ENCODE measurements around the gene NSUN4. TPM values are rescaled to one million over a fixed set of nuclear protein-coding genes. Genes with fewer than 3 reads are reported as not detected.

NSUN4 gene
- total and polyA plus RNA-seq, 9 of the 15 experiments (the other 6 are each of a cell fraction or from before 2014, with no cell fraction given): 33.4 to 60.2 (median 46.3) TPM

- no peaks in the 10 kb centered on the region for H3K9me1 ChIP-seq (ENCODE audit: control insufficient read depth, insufficient read depth, low read length)
- H2AFZ ChIP-seq (ENCODE audit: low read depth, low read length): no peak overlapping the region
- H3K36me3 ChIP-seq (ENCODE audit: control insufficient read depth, insufficient read depth, low read length): no peaks in the 10 kb centered on the region
- intact Hi-C loops (cut with micrococcal nuclease) (no loop called here), in situ Hi-C loops (cut with MboI) (no loop called here)
- no peak overlapping the region for H3K27ac ChIP-seq (ENCODE audit: extremely low read depth, low read depth, low read length)
- DNase-seq (ENCODE audit: extremely low read depth in 1 of 4, low spot score in 3 of 4) (no peak), FAIRE-seq (no peak), ATAC-seq (no peak)
- CTCF ChIA-PET (ENCODE audit: low intra/inter-chr PET ratio): no interaction called here
- H3K9me3 ChIP-seq (replicated peaks; ENCODE audit: control insufficient read depth, insufficient read depth, low read depth, low read length): no peaks in the 10 kb centered on the region
- no peaks in the 10 kb centered on the region for H3K79me2 ChIP-seq (ENCODE audit: control insufficient read depth, insufficient read depth, low read length)
- BruUV-seq (replicated peaks): no TSS peak
- no peak overlapping the region for H3K4me2 ChIP-seq (ENCODE audit: insufficient read depth, low read length)
- H3K27me3 ChIP-seq (ENCODE audit: control insufficient read depth in 2 of 2, insufficient read depth in 2 of 2, low read length in 2 of 2): peaks cover 28 to 35% of the 10 kb centered on the region in 2 experiments
- 9% methylated on average over 4 of the region's 4 CpGs for WGBS (ENCODE audit: insufficient coverage, low coverage, missing lambda C conversion rate)
- H3K9ac ChIP-seq (ENCODE audit: insufficient read depth in 1 of 2, low read depth in 2 of 2, low read length in 2 of 2): no peak overlapping the region
- no peak overlapping the region for H3K4me3 ChIP-seq
- POLR2A ChIA-PET: interaction anchor here (0.6 to 1.4 kb wide), 4 partner anchors 9 to 115 kb away, joined by 3 to 6 read pairs (median 4); no protein-coding TSS in a partner anchor
- no peaks in the 10 kb centered on the region for H4K20me1 ChIP-seq (replicated peaks; ENCODE audit: control insufficient read depth, insufficient read depth, low read length)
- H3K4me1 ChIP-seq (replicated peaks in 1 of 2; ENCODE audit: control insufficient read depth in 2 of 2, insufficient read depth in 2 of 2, low read length in 2 of 2): peaks cover 14 to 23% of the 10 kb centered on the region in 2 experiments; a peak in 4 of 5 replicates
- TF ChIP-seq TSC22D4 (tag; IDR thresholded peaks at IDR 0.05) (no peak), SP2 (IDR thresholded peaks at IDR 0.05; ENCODE audit: extremely low read depth, low read depth, low read length, poor library complexity, severe bottlenecking) (no peak), CUX1 (CRISPR knock-in tag; IDR thresholded peaks at IDR 0.05) (no peak), ATF1 (CRISPR knock-in tag; IDR thresholded peaks at IDR 0.05) (no peak), ATF1 (tag; IDR thresholded peaks at IDR 0.05) (no peak), BMI1 (IDR thresholded peaks at IDR 0.05; ENCODE audit: low read length) (no peak), ZNF830 (CRISPR knock-in tag; IDR thresholded peaks at IDR 0.05) (no peak), OTX1 (CRISPR knock-in tag; IDR thresholded peaks at IDR 0.05) (no peak), ZBTB5 (IDR thresholded peaks at IDR 0.05) (no peak), ELF1 (tag; IDR thresholded peaks at IDR 0.05) (no peak), CREBBP (IDR thresholded peaks at IDR 0.05; ENCODE audit: low read depth, low read length) (no peak), TRIM25 (IDR thresholded peaks at IDR 0.05; ENCODE audit: borderline replicate concordance) (no peak), ZNF551 (CRISPR knock-in tag; IDR thresholded peaks at IDR 0.05) (no peak), SNAPC5 (CRISPR knock-in tag; IDR thresholded peaks at IDR 0.05) (no peak), NFRKB (IDR thresholded peaks at IDR 0.05; ENCODE audit: low read depth) (no peak), TAF1 (IDR thresholded peaks at IDR 0.05; ENCODE audit: control insufficient read depth, extremely low read depth, insufficient read depth, low read length, severe bottlenecking) (no peak)
Measured at GRCh38 chr1:46400421-46400820, 59.8 kb downstream of the NSUN4 start.
